ENCODE results near the gene TTK. TPM values are rescaled to one million over a fixed set of nuclear protein-coding genes. Genes with fewer than 3 reads are reported as not detected.
"Not testable (repeated sequence)": the region's sequence is repeated elsewhere in the genome, so short reads cannot be mapped to it uniquely, and the experiment has no call there.

The TTK gene
- polyA plus RNA-seq, 1 experiment: 5.1 TPM

DNA sequence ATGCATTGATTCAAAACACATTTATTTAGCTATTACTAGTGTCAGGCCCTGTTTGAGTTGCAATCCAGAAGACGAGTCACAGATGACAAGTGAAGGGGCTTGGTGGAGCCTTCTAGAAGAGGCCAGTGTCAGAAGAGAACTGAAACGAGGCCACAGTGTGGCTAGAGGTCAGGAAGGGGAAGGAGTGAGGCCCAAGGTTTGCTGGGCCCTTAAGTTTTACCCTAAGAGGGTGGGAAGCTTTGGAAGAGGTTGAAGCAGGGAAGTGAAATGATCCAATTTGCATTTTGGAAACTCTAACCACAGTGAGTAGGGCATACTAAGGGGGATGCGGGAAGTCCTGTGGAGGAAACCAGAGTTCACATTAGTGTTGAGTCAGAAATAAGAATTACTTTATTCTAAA, 25.0 kb downstream of the TTK start:
- no peaks in the 10 kb centered on the region for H3K36me3 ChIP-seq (ENCODE audit: control insufficient read depth, insufficient read depth, low read length)
- CTCF ChIA-PET: no interaction called here

DNA sequence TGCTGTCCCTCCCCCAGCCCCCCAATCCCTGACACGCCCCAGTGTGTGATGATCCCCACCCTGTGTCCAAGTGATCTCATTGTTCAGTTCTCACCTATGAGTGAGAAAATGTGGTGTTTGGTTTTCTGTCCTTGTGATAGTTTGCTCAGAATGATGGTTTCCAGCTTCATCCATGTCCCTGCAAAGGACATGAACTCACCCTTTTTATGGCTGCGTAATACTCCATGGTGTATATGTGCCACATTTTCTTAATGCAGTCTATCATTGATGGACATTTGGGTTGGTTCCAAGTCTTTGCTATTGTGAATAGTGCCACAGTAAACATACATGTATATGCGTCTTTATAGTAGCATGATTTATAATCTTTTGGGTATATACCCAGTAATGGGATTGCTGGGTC, 43.8 kb downstream of the TTK start:
- POLR2A ChIA-PET; CTCF ChIA-PET; H3K4me3 ChIP-seq (ENCODE audit: low read depth, low read length); H3K36me3 ChIP-seq (ENCODE audit: control insufficient read depth, insufficient read depth, low read length); DNase-seq (ENCODE audit: low read depth); H3K27me3 ChIP-seq (ENCODE audit: control insufficient read depth, insufficient read depth, low read length): not testable (repeated sequence)

More for the DNA sequence above, 25.0 kb downstream of the TTK start:
- Histone ChIP-seq H3K27me3 (ENCODE audit: control insufficient read depth, insufficient read depth, low read length) (no peaks in the 10 kb centered on the region), H3K4me3 (ENCODE audit: low read depth, low read length) (no peak overlapping the region)
- DNase-seq (ENCODE audit: low read depth): no peak
- POLR2A ChIA-PET: no interaction called here
- TF ChIP-seq, protein P1, sequence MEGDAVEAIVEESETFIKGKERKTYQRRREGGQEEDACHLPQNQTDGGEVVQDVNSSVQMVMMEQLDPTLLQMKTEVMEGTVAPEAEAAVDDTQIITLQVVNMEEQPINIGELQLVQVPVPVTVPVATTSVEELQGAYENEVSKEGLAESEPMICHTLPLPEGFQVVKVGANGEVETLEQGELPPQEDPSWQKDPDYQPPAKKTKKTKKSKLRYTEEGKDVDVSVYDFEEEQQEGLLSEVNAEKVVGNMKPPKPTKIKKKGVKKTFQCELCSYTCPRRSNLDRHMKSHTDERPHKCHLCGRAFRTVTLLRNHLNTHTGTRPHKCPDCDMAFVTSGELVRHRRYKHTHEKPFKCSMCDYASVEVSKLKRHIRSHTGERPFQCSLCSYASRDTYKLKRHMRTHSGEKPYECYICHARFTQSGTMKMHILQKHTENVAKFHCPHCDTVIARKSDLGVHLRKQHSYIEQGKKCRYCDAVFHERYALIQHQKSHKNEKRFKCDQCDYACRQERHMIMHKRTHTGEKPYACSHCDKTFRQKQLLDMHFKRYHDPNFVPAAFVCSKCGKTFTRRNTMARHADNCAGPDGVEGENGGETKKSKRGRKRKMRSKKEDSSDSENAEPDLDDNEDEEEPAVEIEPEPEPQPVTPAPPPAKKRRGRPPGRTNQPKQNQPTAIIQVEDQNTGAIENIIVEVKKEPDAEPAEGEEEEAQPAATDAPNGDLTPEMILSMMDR (IDR thresholded peaks at IDR 0.05; ENCODE audit: insufficient read depth, low read depth, low read length): no peak

DNA sequence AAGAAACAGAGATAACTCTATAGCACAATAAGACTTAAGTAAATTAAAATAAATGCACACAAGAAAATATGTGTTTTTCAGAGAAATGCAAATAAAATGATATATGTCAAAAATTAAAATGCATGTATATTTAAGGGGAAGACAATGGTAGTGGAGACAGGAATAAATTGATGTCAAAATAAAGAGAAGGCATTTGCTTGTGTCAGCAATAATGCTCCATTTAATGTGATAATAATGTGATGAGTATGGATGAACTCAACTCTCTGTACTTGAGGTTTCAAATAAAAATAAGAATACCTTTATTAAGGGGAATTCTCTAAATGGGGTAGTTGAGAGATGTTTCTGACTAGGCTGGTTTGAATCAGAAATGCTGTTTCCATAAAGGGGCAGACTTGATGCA, 56.3 kb downstream of the TTK start:
- CTCF ChIA-PET: no interaction called here

DNA sequence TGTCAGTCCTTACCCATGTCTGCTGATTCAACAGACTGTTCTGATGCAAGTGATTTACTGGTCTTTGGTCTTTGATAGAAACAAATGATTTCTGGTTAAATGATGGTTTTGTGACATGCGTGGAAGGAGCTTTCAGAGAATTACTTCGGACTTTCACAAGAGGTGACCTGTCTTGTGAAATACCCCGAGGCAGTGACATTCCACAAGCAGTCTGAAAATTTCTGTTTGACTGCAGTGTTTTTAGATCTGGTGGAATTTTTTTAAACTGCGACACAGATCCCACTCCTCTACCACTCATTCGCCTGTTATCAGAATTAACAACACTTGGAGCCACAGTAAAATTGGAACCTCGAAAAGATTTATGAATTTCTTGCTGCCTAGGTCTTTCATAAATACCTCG, 63.7 kb downstream of the TTK start:
- H3K36me3 ChIP-seq (ENCODE audit: control insufficient read depth, insufficient read depth, low read length); POLR2A ChIA-PET; H3K27me3 ChIP-seq (ENCODE audit: control insufficient read depth, insufficient read depth, low read length); H3K4me3 ChIP-seq (ENCODE audit: low read depth, low read length); DNase-seq (ENCODE audit: low read depth); CTCF ChIA-PET: not testable (repeated sequence)

More for the DNA sequence above, 56.3 kb downstream of the TTK start:
- POLR2A ChIA-PET: no interaction called here
- no peaks in the 10 kb centered on the region for H3K27me3 ChIP-seq (ENCODE audit: control insufficient read depth, insufficient read depth, low read length)
- TF ChIP-seq, protein P1 (IDR thresholded peaks at IDR 0.05; ENCODE audit: insufficient read depth, low read depth, low read length): no peak
- no peaks in the 10 kb centered on the region for H3K36me3 ChIP-seq (ENCODE audit: control insufficient read depth, insufficient read depth, low read length)
- DNase-seq (ENCODE audit: low read depth): no peak
- H3K4me3 ChIP-seq (ENCODE audit: low read depth, low read length): no peak overlapping the region

DNA sequence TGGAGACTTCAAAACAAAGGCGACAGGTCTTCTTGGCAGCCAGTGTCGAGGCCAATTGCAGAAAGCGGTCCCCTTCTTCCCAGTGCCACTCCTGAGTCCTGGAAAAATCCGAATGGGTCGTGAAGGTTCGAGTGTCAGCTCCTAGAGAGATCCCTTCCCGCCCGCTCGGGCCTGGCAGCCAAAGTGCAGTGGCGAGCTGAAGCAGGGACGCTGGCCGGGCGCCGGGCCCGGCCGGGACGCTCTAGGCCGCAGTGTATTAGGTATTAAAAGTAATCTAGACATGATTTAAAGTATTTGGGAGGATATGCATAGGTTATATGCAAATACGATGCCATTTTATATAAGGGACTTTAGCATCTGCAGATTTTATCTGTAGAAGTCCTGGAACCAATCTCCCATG, 66.0 kb downstream of the TTK start:
- H3K4me3 ChIP-seq (ENCODE audit: low read depth, low read length); POLR2A ChIA-PET; H3K36me3 ChIP-seq (ENCODE audit: control insufficient read depth, insufficient read depth, low read length); CTCF ChIA-PET; H3K27me3 ChIP-seq (ENCODE audit: control insufficient read depth, insufficient read depth, low read length); DNase-seq (ENCODE audit: low read depth): not testable (repeated sequence)

DNA sequence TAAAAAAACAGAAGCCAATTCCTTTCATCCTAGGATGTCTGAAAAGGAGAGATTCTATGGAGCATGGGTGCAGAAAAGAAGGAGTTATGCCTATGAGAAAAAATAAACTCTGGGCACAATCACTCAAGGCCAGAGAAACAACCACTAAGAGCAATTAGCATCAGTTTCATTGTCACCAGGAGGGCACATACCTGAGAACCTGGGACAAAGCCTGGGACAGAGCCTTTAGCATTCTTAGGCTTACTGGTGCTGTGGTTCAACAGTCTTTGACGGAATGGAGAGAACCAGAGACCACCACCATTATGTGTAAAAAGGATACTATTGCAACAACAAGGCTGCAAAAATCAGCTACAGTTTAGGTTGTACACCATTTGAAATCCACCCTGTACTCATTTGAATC, 72.6 kb downstream of the TTK start:
- H3K4me3 ChIP-seq (ENCODE audit: low read depth, low read length): no peak overlapping the region
- H3K36me3 ChIP-seq (ENCODE audit: control insufficient read depth, insufficient read depth, low read length): no peaks in the 10 kb centered on the region
- ChIA-PET POLR2A (no interaction called here), CTCF (interaction anchor here (1.3 kb wide), 1 partner anchor 10 kb away, joined by 3 read pairs; no protein-coding TSS in a partner anchor)
- H3K27me3 ChIP-seq (ENCODE audit: control insufficient read depth, insufficient read depth, low read length): peaks cover 3% of the 10 kb centered on the region; the same call in 1 of the 2 replicates
- no peak for DNase-seq (ENCODE audit: low read depth)
- TF ChIP-seq, protein P1 (IDR thresholded peaks at IDR 0.05; ENCODE audit: insufficient read depth, low read depth, low read length): no peak

DNA sequence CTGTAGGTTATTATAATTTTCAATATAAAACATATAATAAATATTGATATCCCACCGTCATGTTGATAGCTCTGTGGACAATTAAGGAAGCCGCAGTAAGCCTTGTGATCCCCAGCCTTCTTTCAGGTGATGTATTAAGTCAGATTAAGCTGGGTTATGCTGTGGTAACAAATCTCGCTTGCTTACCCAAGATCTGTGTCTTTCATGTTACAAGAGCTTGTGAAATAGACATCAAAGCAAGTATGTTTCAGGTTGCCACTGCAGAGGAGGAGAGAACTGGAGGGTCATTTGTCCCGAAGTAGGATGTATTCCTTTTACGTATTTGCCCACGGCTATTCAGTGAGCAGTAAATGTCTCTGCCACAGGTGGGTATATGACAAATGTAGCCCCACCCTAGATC, 84.2 kb downstream of the TTK start:
- no peaks in the 10 kb centered on the region for H3K36me3 ChIP-seq (ENCODE audit: control insufficient read depth, insufficient read depth, low read length)
- ChIA-PET CTCF (no interaction called here), POLR2A (no interaction called here)
- no peak for DNase-seq (ENCODE audit: low read depth)
- peaks cover 2% of the 10 kb centered on the region; the same call in 1 of the 2 replicates for H3K27me3 ChIP-seq (ENCODE audit: control insufficient read depth, insufficient read depth, low read length)
- H3K4me3 ChIP-seq (ENCODE audit: low read depth, low read length): no peak overlapping the region
- TF ChIP-seq, protein P1 (IDR thresholded peaks at IDR 0.05; ENCODE audit: insufficient read depth, low read depth, low read length): no peak

Measured in BJ (cell line).